ENCODE data around the gene ATM. TPM values are rescaled to one million over a fixed set of nuclear protein-coding genes. Genes with fewer than 3 reads are reported as not detected.

ATM gene
- total RNA-seq, 2 donors from 2014 or later = 60.9 to 63.0 TPM

- Mint-ChIP-seq H3K4me3 (no peak overlapping the region), H3K27ac (no peak overlapping the region), H3K27me3 (ENCODE audit: insufficient read depth) (no peaks in the 10 kb centered on the region), H3K4me1 (no peaks in the 10 kb centered on the region), H3K9me3 (no peaks in the 10 kb centered on the region), H3K36me3 (ENCODE audit: low read depth) (peaks cover 57% of the 10 kb centered on the region)
- Histone ChIP-seq H3K27me3 (ENCODE audit: control insufficient read depth, insufficient read depth, low read length, poor library complexity, severe bottlenecking) (no peaks in the 10 kb centered on the region), H3K4me3 (ENCODE audit: low read length) (no peak overlapping the region), H3K9me3 (ENCODE audit: control insufficient read depth, low read length) (no peaks in the 10 kb centered on the region), H3K36me3 (ENCODE audit: control insufficient read depth, insufficient read depth, low read length) (peaks cover 71% of the 10 kb centered on the region), H3K27ac (ENCODE audit: low read depth, low read length) (no peak overlapping the region), H3K4me1 (ENCODE audit: control insufficient read depth, insufficient read depth, low read length) (no peaks in the 10 kb centered on the region), H3K9ac (ENCODE audit: extremely low read depth, low read length, poor library complexity, severe bottlenecking) (no peak overlapping the region)
- no peak for TF ChIP-seq CTCF (conservative IDR thresholded peaks at IDR 0.05)
- no peak for DNase-seq
- WGBS, 2 experiments (ENCODE audit: insufficient coverage in 1 of 2, insufficient read length in 1 of 2) = 94% methylated on average over 2 of the region's 2 CpGs; no CpG with 5 or more reads in 1 of the 2 experiments
Measured at GRCh38 chr11:108333403-108333899, 110.6 kb downstream of the ATM start.

DNA sequence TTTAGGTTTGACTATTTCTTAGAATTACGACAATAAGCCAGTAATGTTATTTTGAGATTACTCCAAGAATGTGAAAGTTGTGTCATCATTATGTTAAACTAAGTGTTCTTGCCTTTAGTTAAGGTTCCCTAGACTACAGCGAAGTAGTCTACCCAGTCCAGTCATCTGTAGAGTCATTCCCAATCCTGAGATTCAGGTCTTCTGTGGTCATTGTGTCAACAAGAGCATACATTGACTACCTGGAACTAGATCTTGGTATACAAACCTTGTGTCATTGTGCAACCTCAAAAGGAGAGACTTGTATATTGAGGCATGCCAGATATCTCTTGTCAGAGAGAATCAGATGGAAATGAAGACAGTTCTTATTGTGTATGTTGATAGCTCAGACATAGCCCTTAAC lies 115.9 kb downstream of the ATM start:
- Mint-ChIP-seq H3K27me3 (ENCODE audit: insufficient read depth) (no peaks in the 10 kb centered on the region), H3K9me3 (no peaks in the 10 kb centered on the region), H3K36me3 (ENCODE audit: low read depth) (peaks cover 22% of the 10 kb centered on the region), H3K4me1 (peaks cover 12% of the 10 kb centered on the region), H3K27ac (no peak overlapping the region), H3K4me3 (no peak overlapping the region)
- WGBS, 2 experiments (ENCODE audit: insufficient coverage in 1 of 2, insufficient read length in 1 of 2) = 92 to 96% methylated on average over 2 of the region's 2 CpGs
- no peak for TF ChIP-seq CTCF (conservative IDR thresholded peaks at IDR 0.05)
- H3K9ac ChIP-seq (ENCODE audit: extremely low read depth, low read length, poor library complexity, severe bottlenecking) = no peak overlapping the region
- H3K36me3 ChIP-seq (ENCODE audit: control insufficient read depth, insufficient read depth, low read length) = peaks cover 39% of the 10 kb centered on the region
- H3K4me3 ChIP-seq (ENCODE audit: low read length) = no peak overlapping the region
- no peaks in the 10 kb centered on the region for H3K9me3 ChIP-seq (ENCODE audit: control insufficient read depth, low read length)
- no peak for DNase-seq
- no peaks in the 10 kb centered on the region for H3K27me3 ChIP-seq (ENCODE audit: control insufficient read depth, insufficient read depth, low read length, poor library complexity, severe bottlenecking)
- H3K4me1 ChIP-seq (ENCODE audit: control insufficient read depth, insufficient read depth, low read length) = peaks cover 4% of the 10 kb centered on the region
- H3K27ac ChIP-seq (ENCODE audit: low read depth, low read length) = no peak overlapping the region

DNA sequence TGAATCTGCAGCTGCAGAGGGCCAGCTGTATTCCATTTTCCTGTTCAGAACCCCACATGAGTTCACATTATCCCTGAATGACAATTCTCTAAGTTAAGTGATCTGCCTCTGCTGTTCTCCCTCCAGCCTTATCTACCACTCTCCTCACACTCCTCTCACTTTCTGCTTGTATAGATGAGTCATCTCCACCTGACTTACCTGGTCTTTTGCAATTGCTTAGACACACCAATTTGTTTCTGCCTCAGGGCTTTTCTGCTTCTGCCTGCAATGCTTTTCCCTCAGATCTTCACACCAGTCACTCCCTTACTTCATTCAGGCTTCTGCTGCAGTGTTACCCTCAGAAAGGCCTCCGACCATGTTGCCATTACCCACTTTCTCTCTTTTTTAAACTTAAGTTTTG lies 118.1 kb downstream of the ATM start:
- H3K4me1 ChIP-seq (ENCODE audit: control insufficient read depth, insufficient read depth, low read length) = peaks cover 4% of the 10 kb centered on the region
- H3K9me3 ChIP-seq (ENCODE audit: control insufficient read depth, low read length) = no peaks in the 10 kb centered on the region
- Mint-ChIP-seq H3K9me3 (no peaks in the 10 kb centered on the region), H3K27ac (peak overlapping the region; percentile 32), H3K4me3 (no peak overlapping the region), H3K27me3 (ENCODE audit: insufficient read depth) (no peaks in the 10 kb centered on the region), H3K36me3 (ENCODE audit: low read depth) (peaks cover 9% of the 10 kb centered on the region), H3K4me1 (peaks cover 16% of the 10 kb centered on the region)
- H3K27me3 ChIP-seq (ENCODE audit: control insufficient read depth, insufficient read depth, low read length, poor library complexity, severe bottlenecking) = no peaks in the 10 kb centered on the region
- TF ChIP-seq CTCF (conservative IDR thresholded peaks at IDR 0.05) = no peak
- DNase-seq = peak; percentile 68
- H3K9ac ChIP-seq (ENCODE audit: extremely low read depth, low read length, poor library complexity, severe bottlenecking) = no peak overlapping the region
- H3K27ac ChIP-seq (ENCODE audit: low read depth, low read length) = no peak overlapping the region
- 80% methylated on average over 1 of the region's 1 CpG; no CpG with 5 or more reads in 1 of the 2 experiments for WGBS, 2 experiments (ENCODE audit: insufficient coverage in 1 of 2, insufficient read length in 1 of 2)
- peaks cover 18% of the 10 kb centered on the region for H3K36me3 ChIP-seq (ENCODE audit: control insufficient read depth, insufficient read depth, low read length)
- H3K4me3 ChIP-seq (ENCODE audit: low read length) = no peak overlapping the region
